ENCODE data around the gene POLN. TPM values are rescaled to one million over a fixed set of nuclear protein-coding genes. Genes with fewer than 3 reads are reported as not detected.

Gene POLN
- total RNA-seq, 4 donors from 2014 or later = 0.91 to 8.0 (median 1.2) TPM

GRCh38 chr4:2071912-2072867 is 169.7 kb downstream of the POLN start:
- no peak overlapping the region for H3K27ac ChIP-seq
- TF ChIP-seq EP300 (IDR thresholded peaks at IDR 0.05) (no peak), POLR2A (IDR thresholded peaks at IDR 0.05) (no peak), POLR2AphosphoS5 (IDR thresholded peaks at IDR 0.05) (no peak), CTCF (IDR thresholded peaks at IDR 0.05) (no peak)
- WGBS = 62% methylated on average over 8 of the region's 28 CpGs
- H3K27me3 ChIP-seq = peaks cover 33% of the 10 kb centered on the region
- peak; percentile 50 to 74 for DNase-seq (ENCODE audit: low spot score in 2 of 2)
- H3K4me1 ChIP-seq = no peaks in the 10 kb centered on the region
- H3K36me3 ChIP-seq = no peaks in the 10 kb centered on the region
- H3K4me3 ChIP-seq = no peak overlapping the region
- H3K9me3 ChIP-seq = no peaks in the 10 kb centered on the region

- TF ChIP-seq EP300 (IDR thresholded peaks at IDR 0.05) (no peak), POLR2AphosphoS5 (IDR thresholded peaks at IDR 0.05) (no peak), CTCF (IDR thresholded peaks at IDR 0.05) (no peak), POLR2A (IDR thresholded peaks at IDR 0.05) (no peak)
- peak; percentile 49 to 74 for DNase-seq (ENCODE audit: low spot score in 2 of 2)
- no peaks in the 10 kb centered on the region for H3K4me1 ChIP-seq
- peaks cover 42% of the 10 kb centered on the region for H3K27me3 ChIP-seq
- H3K36me3 ChIP-seq = no peaks in the 10 kb centered on the region
- H3K9me3 ChIP-seq = no peaks in the 10 kb centered on the region
- 53% methylated on average over 5 of the region's 16 CpGs for WGBS
- no peak overlapping the region for H3K27ac ChIP-seq
- H3K4me3 ChIP-seq = no peak overlapping the region
Observed at GRCh38 chr4:2071252-2071911, 170.5 kb downstream of the POLN start.

- WGBS = 85% methylated on average over 9 of the region's 22 CpGs
Observed at GRCh38 chr4:2070421-2071251, 171.3 kb downstream of the POLN start.

GRCh38 chr4:2069986-2070385 is 171.9 kb downstream of the POLN start:
- Histone ChIP-seq H3K27ac (no peak overlapping the region), H3K27me3 (peaks cover 45% of the 10 kb centered on the region), H3K9me3 (no peaks in the 10 kb centered on the region), H3K4me3 (no peak overlapping the region), H3K4me1 (no peaks in the 10 kb centered on the region), H3K36me3 (no peaks in the 10 kb centered on the region)
- WGBS = 60% methylated on average over 6 of the region's 14 CpGs
- TF ChIP-seq CTCF (IDR thresholded peaks at IDR 0.05) (no peak), POLR2A (IDR thresholded peaks at IDR 0.05) (no peak), EP300 (IDR thresholded peaks at IDR 0.05) (no peak), POLR2AphosphoS5 (IDR thresholded peaks at IDR 0.05) (no peak)
- DNase-seq (ENCODE audit: low spot score in 2 of 2) = peak; percentile 44 to 70

More at GRCh38 chr4:2070421-2071251, 171.3 kb downstream of the POLN start:
- TF ChIP-seq POLR2A (IDR thresholded peaks at IDR 0.05) (no peak), EP300 (IDR thresholded peaks at IDR 0.05) (no peak), CTCF (IDR thresholded peaks at IDR 0.05) (no peak), POLR2AphosphoS5 (IDR thresholded peaks at IDR 0.05) (no peak)
- Histone ChIP-seq H3K27ac (no peak overlapping the region), H3K4me1 (no peaks in the 10 kb centered on the region), H3K9me3 (no peaks in the 10 kb centered on the region), H3K36me3 (no peaks in the 10 kb centered on the region), H3K27me3 (peaks cover 45% of the 10 kb centered on the region), H3K4me3 (no peak overlapping the region)
- DNase-seq (ENCODE audit: low spot score in 2 of 2) = peak; percentile 46 to 56
